HG03025 (cell line): ENCODE measurements around the gene CRYBG1.
A peak's percentile ranks its signal among the peaks of the same experiment; 100 is the strongest.

ENCODE experiments used
- ATAC-seq: cut with Tn5 transposase; IDR thresholded peaks from one replicate; pipeline ENCODE4 v1.9.1; 2021; ENCODE audit warnings: mild to moderate bottlenecking, moderate library complexity; ENCODE audit not compliant: unreplicated experiment, low FRiP score

Gene CRYBG1

GRCh38 chr6:106360410-106360988 lies at the start of gene CRYBG1:
Gene CRYBG1, plus strand, starts transcription at chr6:106360717. Its CDS starts 192 bp downstream, at chr6:106360909.
- peak; percentile 70 for ATAC-seq

- no peak for ATAC-seq
Observed at GRCh38 chr6:106315765-106316374, 44.6 kb upstream of the CRYBG1 start.

GRCh38 chr6:106316375-106316766 lies 44.1 kb upstream of the CRYBG1 start:
- no peak for ATAC-seq

- ATAC-seq = no peak
Observed at GRCh38 chr6:106318061-106318460, 42.5 kb upstream of the CRYBG1 start.

- ATAC-seq = no peak
Observed at GRCh38 chr6:106318851-106319250, 41.7 kb upstream of the CRYBG1 start.

GRCh38 chr6:106321940-106322339 lies 38.6 kb upstream of the CRYBG1 start:
- no peak for ATAC-seq

GRCh38 chr6:106324726-106325335 lies 35.7 kb upstream of the CRYBG1 start:
- ATAC-seq = no peak

- peak; percentile 97 for ATAC-seq
Observed at GRCh38 chr6:106325336-106326178, 35.0 kb upstream of the CRYBG1 start, which contains the start of gene ATG5. Gene ATG5, minus strand, starts transcription at chr6:106325760. Its CDS starts 9,552 bp downstream, at chr6:106316208.

- no peak for ATAC-seq
Observed at GRCh38 chr6:106334646-106335448, 25.7 kb upstream of the CRYBG1 start.

GRCh38 chr6:106339334-106340029 lies 21.0 kb upstream of the CRYBG1 start:
- no peak for ATAC-seq

GRCh38 chr6:106347219-106347618 lies 13.3 kb upstream of the CRYBG1 start:
- no peak for ATAC-seq

- ATAC-seq = no peak
Observed at GRCh38 chr6:106356378-106356777, 4.1 kb upstream of the CRYBG1 start.

- no peak for ATAC-seq
Observed at GRCh38 chr6:106359959-106360409, 533 bp upstream of the CRYBG1 start.

- peak; percentile 43 for ATAC-seq
Observed at GRCh38 chr6:106360989-106361430, 493 bp downstream of the CRYBG1 start.

GRCh38 chr6:106363401-106364138 lies 3.1 kb downstream of the CRYBG1 start:
- ATAC-seq = no peak

- ATAC-seq = no peak
Observed at GRCh38 chr6:106369739-106370138, 9.2 kb downstream of the CRYBG1 start.

GRCh38 chr6:106370639-106371038 lies 10.1 kb downstream of the CRYBG1 start:
- ATAC-seq = no peak

- ATAC-seq = no peak
Observed at GRCh38 chr6:106372838-106373501, 12.5 kb downstream of the CRYBG1 start.
